Epithelial cell of proximal tubule (primary cell): ENCODE data around the gene UNC119B. TPM values are rescaled to one million over a fixed set of nuclear protein-coding genes. Genes with fewer than 3 reads are reported as not detected.

Experiments used
- DNase-seq: peaks from one replicate; pipeline ENCODE4 v3.0.0-alpha.2; 2011; ENCODE audit warnings: low read depth
- H3K4me3 ChIP-seq: 2 replicates; pipeline ENCODE4 v1.5.1; 2011; ENCODE audit warnings: low read depth, mild to moderate bottlenecking, low read length
- total RNA-seq: library from RNA; depleted of rRNA; stranded (reverse); fragments of >200 nt; gene quantifications from 2 replicates; pipeline ENCODE4 v1.2.3, GENCODE V29; 2015
- TF ChIP-seq, protein P1 (sequence below): conservative IDR thresholded peaks from 2 replicates; pipeline ENCODE4 v1.5.1; 2012; ENCODE audit warnings: low read depth, mild to moderate bottlenecking, low read length

The UNC119B gene
- total RNA-seq, 1 donor from 2014 or later, result 14.9 TPM

- H3K4me3 ChIP-seq, result no peak overlapping the region
- TF ChIP-seq, protein P1, sequence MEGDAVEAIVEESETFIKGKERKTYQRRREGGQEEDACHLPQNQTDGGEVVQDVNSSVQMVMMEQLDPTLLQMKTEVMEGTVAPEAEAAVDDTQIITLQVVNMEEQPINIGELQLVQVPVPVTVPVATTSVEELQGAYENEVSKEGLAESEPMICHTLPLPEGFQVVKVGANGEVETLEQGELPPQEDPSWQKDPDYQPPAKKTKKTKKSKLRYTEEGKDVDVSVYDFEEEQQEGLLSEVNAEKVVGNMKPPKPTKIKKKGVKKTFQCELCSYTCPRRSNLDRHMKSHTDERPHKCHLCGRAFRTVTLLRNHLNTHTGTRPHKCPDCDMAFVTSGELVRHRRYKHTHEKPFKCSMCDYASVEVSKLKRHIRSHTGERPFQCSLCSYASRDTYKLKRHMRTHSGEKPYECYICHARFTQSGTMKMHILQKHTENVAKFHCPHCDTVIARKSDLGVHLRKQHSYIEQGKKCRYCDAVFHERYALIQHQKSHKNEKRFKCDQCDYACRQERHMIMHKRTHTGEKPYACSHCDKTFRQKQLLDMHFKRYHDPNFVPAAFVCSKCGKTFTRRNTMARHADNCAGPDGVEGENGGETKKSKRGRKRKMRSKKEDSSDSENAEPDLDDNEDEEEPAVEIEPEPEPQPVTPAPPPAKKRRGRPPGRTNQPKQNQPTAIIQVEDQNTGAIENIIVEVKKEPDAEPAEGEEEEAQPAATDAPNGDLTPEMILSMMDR, result no peak
- DNase-seq, result no peak
Measured at GRCh38 chr12:120684523-120684932, 25.7 kb upstream of the UNC119B start.

- no peak for DNase-seq
- TF ChIP-seq, protein P1, result no peak
- no peak overlapping the region for H3K4me3 ChIP-seq
Measured at GRCh38 chr12:120685522-120685921, 24.7 kb upstream of the UNC119B start.

- TF ChIP-seq, protein P1, result no peak
- DNase-seq, result peak; percentile 70
- peak overlapping the region; percentile 87 for H3K4me3 ChIP-seq
Measured at GRCh38 chr12:120686151-120686689, 24.0 kb upstream of the UNC119B start.

DNA sequence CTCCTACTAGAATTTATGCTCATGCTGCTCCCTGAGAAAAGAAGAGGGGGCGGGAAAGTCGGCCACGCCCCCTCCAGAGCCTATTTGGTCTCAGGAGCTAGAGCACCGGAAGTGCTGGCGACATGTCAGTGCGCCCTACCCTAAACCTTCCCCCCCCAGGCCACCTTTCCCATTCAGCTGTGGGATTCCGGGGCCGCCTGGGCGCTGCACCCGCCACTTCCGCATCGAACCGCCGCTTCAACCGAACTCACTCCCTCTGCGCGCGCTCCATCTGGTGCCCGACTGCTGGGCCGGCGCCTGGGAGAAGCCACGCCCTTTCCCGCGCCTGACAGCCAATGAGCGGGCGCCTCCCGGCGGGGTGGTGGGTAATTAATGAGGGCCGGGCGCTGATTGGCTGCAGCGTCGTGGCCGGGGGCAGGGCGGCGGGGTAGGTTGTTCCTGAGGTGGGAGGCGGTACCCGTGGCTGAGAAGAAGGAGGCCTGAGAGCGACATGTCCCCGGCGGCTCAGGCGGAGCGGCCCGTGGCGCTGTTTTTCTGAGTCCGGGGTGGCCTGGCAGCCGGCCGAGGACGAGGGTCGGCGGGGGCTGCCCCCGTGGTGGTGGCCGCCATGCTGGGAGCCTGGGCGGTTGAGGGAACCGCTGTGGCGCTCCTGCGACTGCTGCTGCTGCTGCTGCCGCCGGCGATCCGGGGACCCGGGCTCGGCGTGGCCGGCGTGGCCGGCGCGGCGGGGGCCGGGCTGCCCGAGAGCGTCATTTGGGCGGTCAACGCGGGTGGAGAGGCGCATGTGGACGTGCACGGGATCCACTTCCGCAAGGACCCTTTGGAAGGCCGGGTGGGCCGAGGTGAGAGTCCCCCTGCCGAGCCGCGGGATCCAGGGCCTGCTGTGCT is 23.3 kb upstream of the UNC119B start, which contains the start of gene MLEC:
Gene MLEC, plus strand, starts transcription at position 460 of the 888 bp plus-strand sequence. Its CDS starts 148 bp downstream, at position 608.
- peak within 1 kb of the TSS; percentile 87 for H3K4me3 ChIP-seq
- peak; percentile 68 for DNase-seq
- TF ChIP-seq, protein P1, result peak; percentile 18

DNA sequence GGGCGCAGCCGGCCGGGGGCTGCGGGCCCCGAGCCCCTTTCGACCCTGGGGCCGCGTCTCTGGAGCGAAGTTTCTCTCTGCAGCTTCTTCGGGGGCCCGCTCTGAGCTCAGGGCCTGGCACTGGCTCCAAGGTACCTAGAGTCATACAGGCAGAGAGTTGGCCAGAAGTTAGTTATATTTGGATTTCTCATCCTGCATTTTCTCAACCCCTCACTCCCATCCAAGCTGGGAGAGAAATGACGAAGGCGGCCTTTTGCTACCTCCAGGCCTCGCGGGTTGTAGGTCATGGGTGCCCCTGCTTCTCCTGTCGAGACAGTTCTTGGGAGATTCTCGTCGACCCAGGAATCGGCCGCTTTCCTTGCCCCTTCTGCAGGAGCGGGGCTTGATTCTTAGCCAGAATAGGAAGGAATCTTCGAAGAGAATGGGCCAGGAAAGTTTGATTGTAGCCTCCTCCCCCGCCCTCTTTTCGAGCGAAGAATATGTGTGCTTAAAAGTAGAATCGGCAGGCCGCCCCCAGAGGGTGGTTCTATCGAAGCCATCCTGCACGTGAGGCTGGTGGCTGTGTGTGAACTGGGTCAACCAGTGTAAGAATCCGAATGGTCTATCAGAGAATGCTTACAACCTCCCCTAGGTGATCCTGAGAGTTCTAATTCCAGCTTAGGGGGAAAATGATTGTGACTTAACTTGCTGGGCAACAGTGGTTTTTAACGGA is 22.5 kb upstream of the UNC119B start:
- TF ChIP-seq, protein P1, result no peak
- peak overlapping the region; percentile 87 for H3K4me3 ChIP-seq
- no peak for DNase-seq

- no peak for DNase-seq
- peak overlapping the region; percentile 87 for H3K4me3 ChIP-seq
- TF ChIP-seq, protein P1, result no peak
Measured at GRCh38 chr12:120688527-120689071, 21.7 kb upstream of the UNC119B start.
